ENCODE measurements around the gene IGLL5.

Gene IGLL5

DNA sequence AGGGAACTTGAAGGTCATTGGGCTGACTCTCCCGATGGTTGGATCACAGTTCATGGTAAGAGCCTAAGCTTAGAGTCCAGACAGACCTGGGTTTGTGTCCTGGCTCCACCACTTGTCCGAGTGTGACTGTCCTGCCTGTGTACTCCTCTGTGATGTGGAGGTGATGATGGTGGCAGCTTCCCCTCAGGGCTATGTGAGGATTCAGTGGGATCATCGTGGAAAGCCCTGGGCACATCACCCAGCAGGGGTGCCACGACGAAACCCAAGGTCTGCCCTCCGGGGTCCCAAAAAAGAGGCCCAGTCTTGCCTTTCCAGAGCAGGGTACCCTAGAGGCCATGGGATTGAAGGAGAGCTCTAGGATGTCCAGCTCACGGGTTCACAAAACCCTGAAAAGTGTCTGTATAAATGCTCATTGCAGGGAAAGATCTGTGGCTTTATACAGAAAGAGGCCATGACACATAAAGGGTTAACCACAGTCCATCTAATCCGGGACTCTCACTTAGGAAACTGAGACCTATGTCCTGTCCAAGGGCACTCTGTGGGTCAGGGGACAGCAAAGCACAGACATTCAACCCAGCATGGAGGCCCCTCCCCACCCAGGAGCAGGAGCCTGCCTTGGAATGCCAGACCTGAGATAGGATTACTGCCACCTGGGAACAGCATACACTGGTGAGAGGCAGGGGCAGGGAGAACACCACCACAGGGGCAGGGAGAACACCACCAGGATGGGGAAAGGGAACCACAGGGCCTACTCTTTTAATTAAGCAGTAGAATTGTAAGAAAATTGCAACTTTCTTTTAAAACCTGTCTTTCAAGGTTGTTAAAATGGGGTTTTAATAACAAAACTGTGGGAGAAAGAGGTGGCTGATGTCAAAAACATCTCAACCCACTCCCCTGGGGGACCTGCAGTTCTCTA lies 51.3 kb downstream of the IGLL5 start:
- WGBS: 46% methylated on average over 8 of the region's 8 CpGs
- H3K27me3 ChIP-seq (ENCODE audit: control insufficient read depth in 1 of 2, insufficient read depth in 1 of 2, low read length in 2 of 2): peaks cover 7 to 39% of the 10 kb centered on the region in 2 experiments
- H3K14ac ChIP-seq (ENCODE audit: low read length in 2 of 2): no peak overlapping the region
- H2BK12ac ChIP-seq (ENCODE audit: low read length in 2 of 2): no peak overlapping the region
- no peaks in the 10 kb centered on the region for H3K79me1 ChIP-seq (replicated peaks; ENCODE audit: low read length, poor library complexity, severe bottlenecking)
- no peak overlapping the region for H3K9ac ChIP-seq (ENCODE audit: low read length)
- H3K23ac ChIP-seq (ENCODE audit: low read length in 2 of 2): no peak overlapping the region
- no peak overlapping the region for H2AK5ac ChIP-seq (ENCODE audit: low read length, severe bottlenecking)
- no peak overlapping the region for H4K91ac ChIP-seq (ENCODE audit: low read length)
- no peak overlapping the region for H3K4me3 ChIP-seq (ENCODE audit: insufficient read depth in 1 of 2, low read depth in 1 of 2, low read length in 2 of 2)
- DNase-seq: no peak
- no peak overlapping the region for H3K18ac ChIP-seq (ENCODE audit: low read depth in 1 of 2, low read length in 2 of 2)
- no peak overlapping the region for H4K8ac ChIP-seq (ENCODE audit: low read length)
- H3K27ac ChIP-seq (ENCODE audit: low read length, poor library complexity, severe bottlenecking): no peak overlapping the region
- H3K4me1 ChIP-seq (ENCODE audit: control insufficient read depth, insufficient read depth, low read depth, low read length): no peaks in the 10 kb centered on the region
- H2BK5ac ChIP-seq (ENCODE audit: low read depth, low read length, poor library complexity, severe bottlenecking): no peak overlapping the region
- no peak overlapping the region for H2BK120ac ChIP-seq (ENCODE audit: low read depth, low read length)
- H3K4me2 ChIP-seq (ENCODE audit: low read length, poor library complexity, severe bottlenecking): no peak overlapping the region
- no peaks in the 10 kb centered on the region for H3K36me3 ChIP-seq (ENCODE audit: control insufficient read depth in 1 of 2, insufficient read depth in 2 of 2, low read depth in 1 of 2, low read length in 2 of 2)
- H2BK15ac ChIP-seq (ENCODE audit: low read depth, poor library complexity, severe bottlenecking): no peak overlapping the region
- H3K9me3 ChIP-seq (ENCODE audit: control insufficient read depth, low read length): no peaks in the 10 kb centered on the region
- H2AFZ ChIP-seq (ENCODE audit: low read depth, low read length): no peak overlapping the region
- no peak overlapping the region for H3K4ac ChIP-seq (ENCODE audit: low read depth in 1 of 2, low read length in 2 of 2)

- WGBS: 57% methylated on average over 10 of the region's 11 CpGs
- H3K9ac ChIP-seq (ENCODE audit: low read length): no peak overlapping the region
Measured at GRCh38 chr22:22939588-22940368, 52.2 kb downstream of the IGLL5 start.

DNA sequence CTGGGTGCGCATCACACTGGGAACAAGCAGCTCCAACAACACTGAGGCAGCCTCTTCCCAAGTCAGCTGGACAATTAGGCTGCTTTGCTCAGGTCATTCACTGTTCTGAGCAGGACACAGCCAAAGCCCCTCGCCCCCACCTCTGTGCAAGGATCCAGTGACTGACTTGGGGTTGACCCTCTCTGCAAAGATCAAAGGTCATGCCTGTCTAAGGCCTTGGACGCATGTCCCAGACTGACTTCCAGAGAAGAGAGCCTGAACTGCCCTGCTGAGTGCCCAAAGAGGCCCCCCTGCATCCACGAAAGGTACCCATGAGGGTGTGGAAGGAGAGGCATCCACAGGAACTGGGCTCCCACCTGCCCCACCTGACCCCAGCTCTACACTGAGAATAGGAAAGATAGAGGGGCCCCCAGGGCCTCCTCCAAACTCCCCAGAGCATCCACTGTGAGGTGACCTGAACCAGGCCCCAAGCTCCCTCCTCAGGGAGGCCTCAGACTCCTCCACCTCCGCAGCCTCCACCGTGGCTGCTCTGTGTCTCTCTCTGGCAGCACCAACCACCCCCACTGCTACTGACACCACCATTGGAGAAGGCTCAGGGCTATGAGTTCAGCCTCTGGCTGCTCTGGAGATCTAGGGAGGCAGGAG lies 53.5 kb downstream of the IGLL5 start:
- H3K4ac ChIP-seq (ENCODE audit: low read depth in 1 of 2, low read length in 2 of 2): no peak overlapping the region
- H3K4me2 ChIP-seq (ENCODE audit: low read length, poor library complexity, severe bottlenecking): no peak overlapping the region
- no peak overlapping the region for H2BK15ac ChIP-seq (ENCODE audit: low read depth, poor library complexity, severe bottlenecking)
- no peak overlapping the region for H3K9ac ChIP-seq (ENCODE audit: low read length)
- H3K27me3 ChIP-seq (ENCODE audit: control insufficient read depth in 1 of 2, insufficient read depth in 1 of 2, low read length in 2 of 2): peaks cover 7 to 58% of the 10 kb centered on the region in 2 experiments
- H4K91ac ChIP-seq (ENCODE audit: low read length): no peak overlapping the region
- no peaks in the 10 kb centered on the region for H3K79me1 ChIP-seq (replicated peaks; ENCODE audit: low read length, poor library complexity, severe bottlenecking)
- H3K23ac ChIP-seq (ENCODE audit: low read length in 2 of 2): no peak overlapping the region
- no peak overlapping the region for H2BK5ac ChIP-seq (ENCODE audit: low read depth, low read length, poor library complexity, severe bottlenecking)
- no peak overlapping the region for H3K18ac ChIP-seq (ENCODE audit: low read depth in 1 of 2, low read length in 2 of 2)
- no peak overlapping the region for H3K4me3 ChIP-seq (ENCODE audit: insufficient read depth in 1 of 2, low read depth in 1 of 2, low read length in 2 of 2)
- H2BK12ac ChIP-seq (ENCODE audit: low read length in 2 of 2): no peak overlapping the region
- H3K36me3 ChIP-seq (ENCODE audit: control insufficient read depth in 1 of 2, insufficient read depth in 2 of 2, low read depth in 1 of 2, low read length in 2 of 2): no peaks in the 10 kb centered on the region
- no peak overlapping the region for H3K14ac ChIP-seq (ENCODE audit: low read length in 2 of 2)
- no peaks in the 10 kb centered on the region for H3K9me3 ChIP-seq (ENCODE audit: control insufficient read depth, low read length)
- no peak overlapping the region for H2BK120ac ChIP-seq (ENCODE audit: low read depth, low read length)
- no peak for DNase-seq
- H3K4me1 ChIP-seq (ENCODE audit: control insufficient read depth, insufficient read depth, low read depth, low read length): no peaks in the 10 kb centered on the region
- WGBS: 33% methylated on average over 5 of the region's 6 CpGs
- H2AFZ ChIP-seq (ENCODE audit: low read depth, low read length): no peak overlapping the region
- no peak overlapping the region for H4K8ac ChIP-seq (ENCODE audit: low read length)
- H2AK5ac ChIP-seq (ENCODE audit: low read length, severe bottlenecking): no peak overlapping the region
- H3K27ac ChIP-seq (ENCODE audit: low read length, poor library complexity, severe bottlenecking): no peak overlapping the region

More at GRCh38 chr22:22939588-22940368, 52.2 kb downstream of the IGLL5 start:
- H2BK5ac ChIP-seq (ENCODE audit: low read depth, low read length, poor library complexity, severe bottlenecking): no peak overlapping the region
- H4K8ac ChIP-seq (ENCODE audit: low read length): no peak overlapping the region
- H2BK12ac ChIP-seq (ENCODE audit: low read length in 2 of 2): no peak overlapping the region
- no peaks in the 10 kb centered on the region for H3K4me1 ChIP-seq (ENCODE audit: control insufficient read depth, insufficient read depth, low read depth, low read length)
- no peaks in the 10 kb centered on the region for H3K36me3 ChIP-seq (ENCODE audit: control insufficient read depth in 1 of 2, insufficient read depth in 2 of 2, low read depth in 1 of 2, low read length in 2 of 2)
- H3K9me3 ChIP-seq (ENCODE audit: control insufficient read depth, low read length): no peaks in the 10 kb centered on the region
- no peak overlapping the region for H3K27ac ChIP-seq (ENCODE audit: low read length, poor library complexity, severe bottlenecking)
- H3K18ac ChIP-seq (ENCODE audit: low read depth in 1 of 2, low read length in 2 of 2): no peak overlapping the region
- H3K14ac ChIP-seq (ENCODE audit: low read length in 2 of 2): no peak overlapping the region
- no peak overlapping the region for H3K23ac ChIP-seq (ENCODE audit: low read length in 2 of 2)
- peaks cover 7 to 48% of the 10 kb centered on the region in 2 experiments for H3K27me3 ChIP-seq (ENCODE audit: control insufficient read depth in 1 of 2, insufficient read depth in 1 of 2, low read length in 2 of 2)
- no peak overlapping the region for H2AK5ac ChIP-seq (ENCODE audit: low read length, severe bottlenecking)
- no peak overlapping the region for H2BK15ac ChIP-seq (ENCODE audit: low read depth, poor library complexity, severe bottlenecking)
- H2AFZ ChIP-seq (ENCODE audit: low read depth, low read length): no peak overlapping the region
- no peak overlapping the region for H3K4me2 ChIP-seq (ENCODE audit: low read length, poor library complexity, severe bottlenecking)
- H3K4me3 ChIP-seq (ENCODE audit: insufficient read depth in 1 of 2, low read depth in 1 of 2, low read length in 2 of 2): no peak overlapping the region
- no peaks in the 10 kb centered on the region for H3K79me1 ChIP-seq (replicated peaks; ENCODE audit: low read length, poor library complexity, severe bottlenecking)
- no peak overlapping the region for H4K91ac ChIP-seq (ENCODE audit: low read length)
- DNase-seq: no peak
- H2BK120ac ChIP-seq (ENCODE audit: low read depth, low read length): no peak overlapping the region
- H3K4ac ChIP-seq (ENCODE audit: low read depth in 1 of 2, low read length in 2 of 2): no peak overlapping the region

Data from mesenchymal stem cell (in vitro differentiated cells and primary cell).